Neural cell (in vitro differentiated cells): ENCODE results near the gene SMYD5. TPM values are rescaled to one million over a fixed set of nuclear protein-coding genes. Genes with fewer than 3 reads are reported as not detected.

ENCODE experiments used
- H2AFZ ChIP-seq: fragments of 200-600, 300-800 bp; sonication (generic), shearing (Covaris generic); 2 replicates; pipeline ENCODE4 v1.6.0; 2014; ENCODE audit warnings: low read depth, mild to moderate bottlenecking, antibody characterized with exemption, low read length, moderate library complexity
- H3F3A ChIP-seq: fragments of 200-600 bp; shearing (Covaris generic); 2 replicates; pipeline ENCODE4 v1.6.1; 2016; ENCODE audit warnings: mild to moderate bottlenecking, moderate library complexity, mixed read lengths, antibody characterized with exemption, low read length; ENCODE audit not compliant: insufficient read depth, poor library complexity, severe bottlenecking
- H3K27ac ChIP-seq: fragments of 200-600, 300-800 bp; sonication (generic), shearing (Covaris generic); 2 replicates; pipeline ENCODE4 v1.5.1; 2014; ENCODE audit warnings: mild to moderate bottlenecking, low read length, moderate library complexity
- H3K27me3 ChIP-seq: fragments of 300-800, 200-600 bp; sonication (generic), shearing (Covaris generic); 2 replicates; pipeline ENCODE4 v1.6.0; 2014; ENCODE audit warnings: mild to moderate bottlenecking, low read depth, low read length, moderate library complexity; ENCODE audit not compliant: insufficient read depth
- H3K36me3 ChIP-seq: fragments of 300-800, 200-600 bp; sonication (generic), shearing (Covaris generic); 2 replicates; pipeline ENCODE4 v1.5.1; 2014; ENCODE audit warnings: mild to moderate bottlenecking, antibody characterized with exemption, low read length, moderate library complexity; ENCODE audit not compliant: insufficient read depth
- H3K4me2 ChIP-seq: fragments of 300-800, 200-600 bp; sonication (generic), shearing (Covaris generic); 2 replicates; pipeline ENCODE4 v1.6.0; 2014; ENCODE audit warnings: mild to moderate bottlenecking, low read length
- H3K4me3 ChIP-seq: fragments of 300-800, 200-600 bp; sonication (generic), shearing (Covaris generic); 2 replicates; pipeline ENCODE4 v1.5.1; 2014; ENCODE audit warnings: mild to moderate bottlenecking, low read length, moderate library complexity
- H3K79me2 ChIP-seq: fragments of 200-600 bp; shearing (Covaris generic); replicated peaks from 2 replicates; pipeline ENCODE4 v1.6.0; 2014; ENCODE audit warnings: mild to moderate bottlenecking, low read length, moderate library complexity; ENCODE audit not compliant: insufficient read depth
- H3K9ac ChIP-seq: fragments of 300-800, 200-600 bp; sonication (generic), shearing (Covaris generic); 2 replicates; pipeline ENCODE4 v1.6.1; 2016; ENCODE audit warnings: mild to moderate bottlenecking, low read length, mixed read lengths
- H3K9me2 ChIP-seq: fragments of 200-600 bp; shearing (Covaris generic); 2 replicates; pipeline ENCODE4 v1.6.1; 2016; ENCODE audit warnings: mild to moderate bottlenecking, low read length, mixed read lengths; ENCODE audit not compliant: insufficient read depth
- H3K9me3 ChIP-seq: fragments of 200-600, 300-800 bp; sonication (generic), shearing (Covaris generic); 2 replicates; pipeline ENCODE4 v1.6.1; 2016; ENCODE audit warnings: mild to moderate bottlenecking, mixed run types, low read length, moderate library complexity, mixed read lengths
- H4K20me1 ChIP-seq: fragments of 200-600 bp; shearing (Covaris generic); 2 replicates; pipeline ENCODE4 v1.6.1; 2016; ENCODE audit warnings: mild to moderate bottlenecking, mixed run types; ENCODE audit not compliant: insufficient read depth
- CTCF ChIP-seq: fragments of 450-650 bp; IDR thresholded peaks from 2 replicates; pipeline ENCODE4 v1.5.1; 2014; ENCODE audit warnings: antibody characterized with exemption, mild to moderate bottlenecking, moderate library complexity; ENCODE audit not compliant: poor library complexity, severe bottlenecking
- EP300 ChIP-seq: fragments of 450-650 bp; conservative IDR thresholded peaks from 2 replicates; pipeline ENCODE4 v1.6.1; 2014; ENCODE audit warnings: antibody characterized with exemption, mild to moderate bottlenecking, moderate library complexity; ENCODE audit not compliant: poor library complexity, severe bottlenecking
- EZH2 ChIP-seq: fragments of 200-600, 300-800 bp; shearing (Covaris generic), sonication (generic); IDR thresholded peaks from 2 replicates; pipeline ENCODE4 v1.6.1; 2014; ENCODE audit warnings: antibody characterized with exemption, low read length, borderline replicate concordance, mild to moderate bottlenecking; ENCODE audit not compliant: insufficient read depth, poor library complexity, severe bottlenecking
- MXI1 ChIP-seq: fragments of 450-650 bp; conservative IDR thresholded peaks from 2 replicates; pipeline ENCODE4 v1.6.1; 2014; ENCODE audit warnings: antibody characterized with exemption, mild to moderate bottlenecking; ENCODE audit not compliant: poor library complexity, severe bottlenecking
- POLR2AphosphoS5 ChIP-seq: IDR thresholded peaks from 2 replicates; pipeline ENCODE4 v1.6.1; 2012
- RAD21 ChIP-seq: fragments of 450-650 bp; conservative IDR thresholded peaks from 2 replicates; pipeline ENCODE4 v1.6.1; 2014; ENCODE audit warnings: antibody characterized with exemption, mild to moderate bottlenecking, moderate library complexity
- SMC3 ChIP-seq: fragments of 450-650 bp; conservative IDR thresholded peaks from 2 replicates; pipeline ENCODE4 v1.6.1; 2014; ENCODE audit warnings: antibody characterized with exemption, mild to moderate bottlenecking, moderate library complexity; ENCODE audit not compliant: poor library complexity
- TAF1 ChIP-seq: IDR thresholded peaks from 2 replicates; pipeline ENCODE4 v1.6.1; 2012; ENCODE audit warnings: low read depth
- polyA plus RNA-seq: library from polyadenylated mRNA; depleted of rRNA; stranded (reverse); fragments of >200 nt; gene quantifications from 2 replicates; pipeline ENCODE4 v1.2.3, GENCODE V29; 2014
- TF ChIP-seq, protein P1 (sequence below): IDR thresholded peaks from 2 replicates; pipeline ENCODE4 v1.6.1; 2012; ENCODE audit warnings: borderline replicate concordance

The SMYD5 gene
- polyA plus RNA-seq, 1 donor from 2014 or later, result 15.5 TPM

- Histone ChIP-seq H3K4me2 (no peak overlapping the region), H3K9me2 (no peaks in the 10 kb centered on the region), H3K27ac (no peak overlapping the region), H2AFZ (no peak overlapping the region), H4K20me1 (no peaks in the 10 kb centered on the region), H3K79me2 (no peaks in the 10 kb centered on the region), H3K9ac (no peak overlapping the region), H3K4me3 (no peak overlapping the region), H3K9me3 (no peaks in the 10 kb centered on the region), H3K27me3 (no peaks in the 10 kb centered on the region), H3K36me3 (no peaks in the 10 kb centered on the region), H3F3A (no peaks in the 10 kb centered on the region)
- TF ChIP-seq SMC3 (no peak), POLR2AphosphoS5 (no peak), TAF1 (no peak), RAD21 (no peak), CTCF (no peak), MXI1 (no peak), EP300 (no peak), EZH2 (no peak)
- TF ChIP-seq, protein P1, sequence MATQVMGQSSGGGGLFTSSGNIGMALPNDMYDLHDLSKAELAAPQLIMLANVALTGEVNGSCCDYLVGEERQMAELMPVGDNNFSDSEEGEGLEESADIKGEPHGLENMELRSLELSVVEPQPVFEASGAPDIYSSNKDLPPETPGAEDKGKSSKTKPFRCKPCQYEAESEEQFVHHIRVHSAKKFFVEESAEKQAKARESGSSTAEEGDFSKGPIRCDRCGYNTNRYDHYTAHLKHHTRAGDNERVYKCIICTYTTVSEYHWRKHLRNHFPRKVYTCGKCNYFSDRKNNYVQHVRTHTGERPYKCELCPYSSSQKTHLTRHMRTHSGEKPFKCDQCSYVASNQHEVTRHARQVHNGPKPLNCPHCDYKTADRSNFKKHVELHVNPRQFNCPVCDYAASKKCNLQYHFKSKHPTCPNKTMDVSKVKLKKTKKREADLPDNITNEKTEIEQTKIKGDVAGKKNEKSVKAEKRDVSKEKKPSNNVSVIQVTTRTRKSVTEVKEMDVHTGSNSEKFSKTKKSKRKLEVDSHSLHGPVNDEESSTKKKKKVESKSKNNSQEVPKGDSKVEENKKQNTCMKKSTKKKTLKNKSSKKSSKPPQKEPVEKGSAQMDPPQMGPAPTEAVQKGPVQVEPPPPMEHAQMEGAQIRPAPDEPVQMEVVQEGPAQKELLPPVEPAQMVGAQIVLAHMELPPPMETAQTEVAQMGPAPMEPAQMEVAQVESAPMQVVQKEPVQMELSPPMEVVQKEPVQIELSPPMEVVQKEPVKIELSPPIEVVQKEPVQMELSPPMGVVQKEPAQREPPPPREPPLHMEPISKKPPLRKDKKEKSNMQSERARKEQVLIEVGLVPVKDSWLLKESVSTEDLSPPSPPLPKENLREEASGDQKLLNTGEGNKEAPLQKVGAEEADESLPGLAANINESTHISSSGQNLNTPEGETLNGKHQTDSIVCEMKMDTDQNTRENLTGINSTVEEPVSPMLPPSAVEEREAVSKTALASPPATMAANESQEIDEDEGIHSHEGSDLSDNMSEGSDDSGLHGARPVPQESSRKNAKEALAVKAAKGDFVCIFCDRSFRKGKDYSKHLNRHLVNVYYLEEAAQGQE, result no peak
Measured at GRCh38 chr2:73246850-73247249, 32.8 kb downstream of the SMYD5 start.

DNA sequence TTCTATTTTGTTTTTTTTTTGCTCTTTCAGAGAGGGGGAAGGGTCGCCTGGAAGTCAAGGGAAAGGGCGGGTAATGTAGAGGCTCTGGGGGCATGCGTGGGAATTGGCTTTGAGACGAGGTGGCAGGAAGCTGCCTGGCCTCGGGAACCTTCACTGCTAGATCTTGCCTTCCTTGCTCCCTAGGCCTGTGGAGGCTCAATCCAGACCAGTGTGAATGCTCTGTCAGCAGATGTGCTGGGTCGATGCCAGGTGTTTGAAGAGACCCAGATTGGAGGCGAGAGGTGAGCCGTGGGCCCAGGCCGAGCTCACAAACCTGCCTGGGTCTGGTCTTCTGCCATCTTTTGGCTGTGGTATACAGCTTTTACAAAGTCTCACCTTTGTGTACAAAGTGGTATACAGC lies 35.6 kb downstream of the SMYD5 start:
- Histone ChIP-seq H4K20me1 (no peaks in the 10 kb centered on the region), H3K9me2 (no peaks in the 10 kb centered on the region), H3K27ac (no peak overlapping the region), H3K9ac (no peak overlapping the region), H3K27me3 (no peaks in the 10 kb centered on the region), H3K4me2 (no peak overlapping the region), H3K36me3 (peaks cover 5% of the 10 kb centered on the region), H3K4me3 (no peak overlapping the region), H3K79me2 (no peaks in the 10 kb centered on the region), H3K9me3 (no peaks in the 10 kb centered on the region), H3F3A (no peaks in the 10 kb centered on the region), H2AFZ (no peak overlapping the region)
- no peak for TF ChIP-seq MXI1
